ENCODE measurements around the gene KCMF1.
A peak's percentile ranks its signal among the peaks of the same experiment; 100 is the strongest.

Gene KCMF1

DNA sequence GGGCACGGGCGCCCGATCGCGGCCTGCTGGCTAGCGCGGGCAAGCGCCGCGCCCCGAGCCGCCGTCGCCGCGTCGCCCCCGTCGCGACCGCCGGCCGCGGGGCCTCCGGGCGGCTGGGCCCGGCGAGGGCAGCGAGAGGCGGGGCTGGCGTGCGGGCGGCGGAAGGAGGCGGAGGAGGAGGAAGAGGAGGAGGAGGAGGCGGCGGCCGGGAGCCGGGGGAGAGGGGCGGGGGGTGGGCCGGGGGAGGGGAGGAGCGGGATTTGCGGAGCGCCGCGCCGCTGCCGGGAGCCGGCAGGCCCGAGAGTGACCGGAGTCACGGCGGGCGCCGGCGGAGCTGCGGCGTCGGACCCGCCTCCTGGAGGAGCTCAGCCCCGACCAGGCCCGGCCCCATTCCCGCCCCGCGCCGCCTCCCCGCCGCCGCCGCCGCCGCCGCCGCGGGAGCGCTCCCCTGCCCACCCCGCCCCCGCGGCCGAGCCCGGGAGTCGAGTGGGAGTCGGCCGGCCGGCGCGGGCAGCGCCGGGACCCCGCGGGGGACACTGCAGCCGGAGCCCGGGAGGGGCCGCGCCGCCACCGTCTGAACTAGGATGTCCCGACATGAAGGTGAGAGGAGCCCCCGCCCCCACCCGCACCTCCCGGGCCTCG is at the start of gene KCMF1:
TSS of gene KCMF1 (plus strand) at position 294 of the 642 bp plus-strand sequence. CDS start at position 585, 291 bp downstream.
- peak; percentile 37; the same call in 1 of the 2 replicates for TF ChIP-seq EGR1 (IDR thresholded peaks at IDR 0.05)
- no peak for TF ChIP-seq CREB1 (IDR thresholded peaks at IDR 0.05; ENCODE audit: low read depth)
- TF ChIP-seq EP300 (IDR thresholded peaks at IDR 0.05; ENCODE audit: borderline replicate concordance) = 0 out of 2 replicates have a peak, but pooled peaks have one; percentile 7

DNA sequence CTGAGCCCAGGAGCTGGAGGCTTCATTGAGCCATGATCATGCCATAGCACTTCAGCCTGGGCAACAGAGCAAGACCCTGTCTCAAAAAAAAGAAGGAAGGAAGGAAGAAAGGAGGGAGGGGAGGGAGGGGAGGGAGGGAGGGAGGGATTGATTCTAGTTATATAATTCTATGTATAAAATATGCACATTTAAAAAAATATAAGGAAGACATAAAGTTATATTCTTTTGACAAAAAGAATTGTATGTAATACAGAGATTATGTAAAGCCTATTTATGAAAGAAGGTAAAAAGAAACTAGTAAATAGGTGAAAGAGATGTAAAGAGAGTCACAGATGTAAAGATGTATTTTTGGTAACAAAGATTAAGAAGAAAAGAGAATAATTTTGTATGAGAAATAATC is 48.0 kb upstream of the KCMF1 start:
- no peak for TF ChIP-seq RAD21 (IDR thresholded peaks at IDR 0.05; ENCODE audit: low read depth)
- TF ChIP-seq ZBTB7A (IDR thresholded peaks at IDR 0.05; ENCODE audit: low read depth) = no peak
- no peak for TF ChIP-seq CREB1 (IDR thresholded peaks at IDR 0.05; ENCODE audit: low read depth)
- TF ChIP-seq, protein P1, sequence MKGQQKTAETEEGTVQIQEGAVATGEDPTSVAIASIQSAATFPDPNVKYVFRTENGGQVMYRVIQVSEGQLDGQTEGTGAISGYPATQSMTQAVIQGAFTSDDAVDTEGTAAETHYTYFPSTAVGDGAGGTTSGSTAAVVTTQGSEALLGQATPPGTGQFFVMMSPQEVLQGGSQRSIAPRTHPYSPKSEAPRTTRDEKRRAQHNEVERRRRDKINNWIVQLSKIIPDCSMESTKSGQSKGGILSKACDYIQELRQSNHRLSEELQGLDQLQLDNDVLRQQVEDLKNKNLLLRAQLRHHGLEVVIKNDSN (IDR thresholded peaks at IDR 0.05) = no peak
- TF ChIP-seq TCF12 (IDR thresholded peaks at IDR 0.05; ENCODE audit: low read depth) = no peak
- TF ChIP-seq EGR1 (IDR thresholded peaks at IDR 0.05) = no peak

DNA sequence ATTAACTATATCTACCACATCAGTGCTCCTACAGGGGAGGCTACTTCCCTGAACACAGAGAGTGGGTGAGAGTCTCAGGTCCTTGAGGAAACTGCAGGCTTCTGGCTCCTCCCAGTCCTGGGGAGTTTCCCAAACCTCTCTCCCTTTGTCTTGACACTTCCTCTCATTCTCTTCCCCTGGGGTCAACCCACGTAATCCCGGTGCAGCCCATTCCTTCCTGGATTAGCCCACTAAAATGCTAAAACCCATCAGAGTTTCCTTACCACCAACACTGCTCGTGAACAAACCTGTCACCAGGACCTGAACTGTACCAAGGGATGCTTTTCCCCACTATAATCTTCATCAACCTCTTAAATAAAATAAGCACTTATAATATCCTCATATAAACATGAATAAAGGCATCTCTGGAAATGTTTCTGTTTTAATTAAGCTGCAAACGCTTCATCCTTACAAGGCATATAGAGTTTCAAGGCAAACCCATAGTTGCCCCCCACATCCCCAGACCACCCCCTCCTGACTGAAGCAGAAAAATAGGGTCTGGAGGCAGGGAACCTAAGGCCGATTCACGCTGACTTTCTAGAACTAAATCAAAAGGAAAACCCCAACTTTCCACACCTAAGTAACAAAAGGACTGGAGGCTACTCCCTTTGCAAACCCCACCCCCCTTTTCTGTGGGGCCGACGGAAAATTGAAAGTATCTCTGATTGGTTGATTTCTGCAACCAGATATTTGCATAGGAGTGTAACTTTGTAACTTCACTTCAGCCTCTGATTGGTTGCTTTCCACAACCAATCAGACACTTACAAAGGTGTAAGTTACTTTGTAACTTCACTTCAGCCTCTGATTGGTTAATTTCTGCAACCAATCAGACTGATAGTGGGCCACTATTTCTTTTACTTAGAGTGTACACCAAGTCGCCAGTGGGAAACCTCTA is 46.5 kb upstream of the KCMF1 start:
- TF ChIP-seq EGR1 (IDR thresholded peaks at IDR 0.05) = no peak
- TF ChIP-seq, protein P2, sequence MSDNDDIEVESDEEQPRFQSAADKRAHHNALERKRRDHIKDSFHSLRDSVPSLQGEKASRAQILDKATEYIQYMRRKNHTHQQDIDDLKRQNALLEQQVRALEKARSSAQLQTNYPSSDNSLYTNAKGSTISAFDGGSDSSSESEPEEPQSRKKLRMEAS (IDR thresholded peaks at IDR 0.05) = no peak
- no peak for TF ChIP-seq TEAD4 (IDR thresholded peaks at IDR 0.05)
- no peak for TF ChIP-seq RAD21 (IDR thresholded peaks at IDR 0.05; ENCODE audit: low read depth)
- no peak for TF ChIP-seq EP300 (IDR thresholded peaks at IDR 0.05; ENCODE audit: borderline replicate concordance)

DNA sequence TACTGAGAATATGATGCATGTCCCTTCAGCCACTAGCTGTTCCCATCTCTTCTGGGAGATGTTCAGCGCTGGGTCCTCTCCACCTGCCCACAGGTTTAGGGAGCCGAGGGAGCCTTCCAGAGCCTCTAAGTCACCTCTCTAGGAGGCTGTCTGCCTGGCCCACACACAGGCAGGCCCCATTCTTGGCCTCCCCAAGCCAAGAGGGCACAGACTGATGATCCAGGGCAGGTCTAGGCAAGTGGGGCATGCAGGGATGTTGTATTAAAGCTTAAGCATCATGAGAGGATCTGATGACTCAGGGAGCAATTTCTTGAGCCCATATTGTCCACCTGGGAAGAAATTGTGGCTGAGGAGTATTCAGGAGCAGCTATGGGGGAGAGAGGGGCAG is 45.6 kb upstream of the KCMF1 start:
- TF ChIP-seq CEBPB (IDR thresholded peaks at IDR 0.05) = no peak
- TF ChIP-seq, protein P1 (IDR thresholded peaks at IDR 0.05) = no peak
- TF ChIP-seq EGR1 (IDR thresholded peaks at IDR 0.05) = no peak
- no peak for TF ChIP-seq RAD21 (IDR thresholded peaks at IDR 0.05; ENCODE audit: low read depth)
- no peak for TF ChIP-seq YY1 (IDR thresholded peaks at IDR 0.05; ENCODE audit: low read depth)
- TF ChIP-seq, protein P3, sequence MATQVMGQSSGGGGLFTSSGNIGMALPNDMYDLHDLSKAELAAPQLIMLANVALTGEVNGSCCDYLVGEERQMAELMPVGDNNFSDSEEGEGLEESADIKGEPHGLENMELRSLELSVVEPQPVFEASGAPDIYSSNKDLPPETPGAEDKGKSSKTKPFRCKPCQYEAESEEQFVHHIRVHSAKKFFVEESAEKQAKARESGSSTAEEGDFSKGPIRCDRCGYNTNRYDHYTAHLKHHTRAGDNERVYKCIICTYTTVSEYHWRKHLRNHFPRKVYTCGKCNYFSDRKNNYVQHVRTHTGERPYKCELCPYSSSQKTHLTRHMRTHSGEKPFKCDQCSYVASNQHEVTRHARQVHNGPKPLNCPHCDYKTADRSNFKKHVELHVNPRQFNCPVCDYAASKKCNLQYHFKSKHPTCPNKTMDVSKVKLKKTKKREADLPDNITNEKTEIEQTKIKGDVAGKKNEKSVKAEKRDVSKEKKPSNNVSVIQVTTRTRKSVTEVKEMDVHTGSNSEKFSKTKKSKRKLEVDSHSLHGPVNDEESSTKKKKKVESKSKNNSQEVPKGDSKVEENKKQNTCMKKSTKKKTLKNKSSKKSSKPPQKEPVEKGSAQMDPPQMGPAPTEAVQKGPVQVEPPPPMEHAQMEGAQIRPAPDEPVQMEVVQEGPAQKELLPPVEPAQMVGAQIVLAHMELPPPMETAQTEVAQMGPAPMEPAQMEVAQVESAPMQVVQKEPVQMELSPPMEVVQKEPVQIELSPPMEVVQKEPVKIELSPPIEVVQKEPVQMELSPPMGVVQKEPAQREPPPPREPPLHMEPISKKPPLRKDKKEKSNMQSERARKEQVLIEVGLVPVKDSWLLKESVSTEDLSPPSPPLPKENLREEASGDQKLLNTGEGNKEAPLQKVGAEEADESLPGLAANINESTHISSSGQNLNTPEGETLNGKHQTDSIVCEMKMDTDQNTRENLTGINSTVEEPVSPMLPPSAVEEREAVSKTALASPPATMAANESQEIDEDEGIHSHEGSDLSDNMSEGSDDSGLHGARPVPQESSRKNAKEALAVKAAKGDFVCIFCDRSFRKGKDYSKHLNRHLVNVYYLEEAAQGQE (IDR thresholded peaks at IDR 0.05; ENCODE audit: low read depth) = no peak
- TF ChIP-seq CREB1 (IDR thresholded peaks at IDR 0.05; ENCODE audit: low read depth) = no peak
- TF ChIP-seq, protein P2 (IDR thresholded peaks at IDR 0.05) = no peak
- TF ChIP-seq ZBTB7A (IDR thresholded peaks at IDR 0.05; ENCODE audit: low read depth) = no peak
- TF ChIP-seq NFIC (IDR thresholded peaks at IDR 0.05) = no peak

DNA sequence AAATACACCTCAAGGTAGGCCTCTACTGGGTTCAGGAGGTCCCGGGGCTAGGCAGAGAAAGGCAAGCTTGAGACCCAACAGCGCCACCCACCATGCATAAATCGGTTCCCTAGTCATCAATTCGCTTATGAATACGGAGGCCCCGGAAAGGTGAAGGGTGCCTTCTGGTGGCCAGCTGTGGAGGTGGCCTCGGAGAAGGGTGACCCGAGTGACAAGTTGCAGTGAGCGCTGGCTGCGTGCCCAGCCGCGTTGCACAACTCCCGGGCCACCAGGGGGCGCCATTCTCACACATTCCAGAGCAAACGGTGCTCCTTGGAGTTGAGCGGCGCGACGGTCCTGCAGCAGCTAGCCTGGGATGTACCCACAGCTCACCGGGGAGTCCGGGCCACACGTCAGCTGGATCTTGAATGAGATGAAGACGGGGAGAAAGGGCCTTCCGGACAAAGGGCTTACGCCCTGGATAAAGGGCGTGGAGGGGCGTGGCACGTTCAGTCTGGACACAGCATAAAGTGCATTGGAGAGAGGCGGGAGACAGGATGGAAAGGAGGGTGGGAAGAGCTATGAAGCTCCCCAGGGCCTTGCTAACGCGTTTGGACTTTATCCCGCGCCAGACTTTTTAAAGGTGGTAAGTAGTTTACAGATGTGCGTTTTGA is 45.1 kb upstream of the KCMF1 start:
- peak; percentile 99 for TF ChIP-seq NFIC (IDR thresholded peaks at IDR 0.05)
- TF ChIP-seq, protein P1 (IDR thresholded peaks at IDR 0.05) = no peak; the same call in none of the 2 replicates
- TF ChIP-seq CREB1 (IDR thresholded peaks at IDR 0.05; ENCODE audit: low read depth) = no peak
- TF ChIP-seq ZBTB7A (IDR thresholded peaks at IDR 0.05; ENCODE audit: low read depth) = peak; percentile 51; the same call in 1 of the 2 replicates
- TF ChIP-seq CEBPB (IDR thresholded peaks at IDR 0.05) = peak; percentile 96
- TF ChIP-seq, protein P3 (IDR thresholded peaks at IDR 0.05; ENCODE audit: low read depth) = no peak
- TF ChIP-seq TEAD4 (IDR thresholded peaks at IDR 0.05) = peak; percentile 96
- peak; percentile 55; the same call in 1 of the 2 replicates for TF ChIP-seq YY1 (IDR thresholded peaks at IDR 0.05; ENCODE audit: low read depth)
- TF ChIP-seq, protein P2 (IDR thresholded peaks at IDR 0.05) = peak; percentile 90
- TF ChIP-seq FOXM1 (IDR thresholded peaks at IDR 0.05; ENCODE audit: borderline replicate concordance, low read depth) = peak; percentile 60; the same call in 1 of the 2 replicates
- TF ChIP-seq RAD21 (IDR thresholded peaks at IDR 0.05; ENCODE audit: low read depth) = peak; percentile 88
- peak; percentile 71 for TF ChIP-seq TCF12 (IDR thresholded peaks at IDR 0.05; ENCODE audit: low read depth)
- peak; percentile 32; the same call in 1 of the 2 replicates for TF ChIP-seq EP300 (IDR thresholded peaks at IDR 0.05; ENCODE audit: borderline replicate concordance)
